IMR-90 (cell line): ENCODE results near the gene DEAF1. TPM values are rescaled to one million over a fixed set of nuclear protein-coding genes. Genes with fewer than 3 reads are reported as not detected.
"Not testable (repeated sequence)": the region's sequence is repeated elsewhere in the genome, so short reads cannot be mapped to it uniquely, and the experiment has no call there.

Source experiments
- ATAC-seq: fragments of 200-7000 bp; cut with Tn5 transposase; 2 replicates; pipeline ENCODE4 v1.9.1; 2020; ENCODE audit warnings: low read depth, mild to moderate bottlenecking, moderate library complexity
- BruUV-seq: library from RNA; stranded (reverse); fragments of 400-500 nt; replicated peaks from 2 replicates; lab custom pipeline; 2021; lab: Mats Ljungman, UMichigan
- CTCF ChIA-PET: fragments of 300-600 bp; formaldehyde crosslinking; extraction: SDS; loops from one replicate; lab custom pipeline; 2021; ENCODE audit warnings: antibody characterized with exemption; lab: Yijun Ruan, JAX
- POLR2A ChIA-PET: fragments of 300-600 bp; sonication (Branson Sonifier 250); formaldehyde crosslinking; loops from one replicate; lab custom pipeline; 2022; ENCODE audit warnings: antibody characterized with exemption; ENCODE audit not compliant: unreplicated experiment; lab: Charles Lee
- DNase-seq: peaks from one replicate; pipeline ENCODE4 v3.0.0; 2013
- H2AFZ ChIP-seq: replicated peaks from 2 replicates; pipeline ENCODE3; 2013; ENCODE audit warnings: low read length, mild to moderate bottlenecking; ENCODE audit not compliant: poor library complexity
- H2AK5ac ChIP-seq: 2 replicates; pipeline ENCODE4 v1.6.1; 2013; ENCODE audit warnings: low read depth, low read length, inconsistent platforms
- H2AK9ac ChIP-seq: replicated peaks from 2 replicates; pipeline ENCODE3; 2013; ENCODE audit warnings: mild to moderate bottlenecking, low read depth, low read length, moderate library complexity; ENCODE audit not compliant: poor library complexity
- H2BK120ac ChIP-seq: 2 replicates; pipeline ENCODE4 v1.6.1; 2013; ENCODE audit warnings: low read depth, low read length, inconsistent platforms
- H2BK15ac ChIP-seq: 3 replicates; pipeline ENCODE4 v1.6.1; 2013; ENCODE audit warnings: low read depth, low read length, inconsistent platforms
- H2BK20ac ChIP-seq: 2 replicates; pipeline ENCODE4 v1.6.1; 2013; ENCODE audit warnings: low read depth, mild to moderate bottlenecking, inconsistent platforms, low read length, moderate library complexity
- H2BK5ac ChIP-seq: 2 replicates; pipeline ENCODE4 v1.6.1; 2013; ENCODE audit warnings: mild to moderate bottlenecking, low read depth, low read length, inconsistent platforms; ENCODE audit not compliant: poor library complexity, severe bottlenecking
- H3K14ac ChIP-seq: replicated peaks from 2 replicates; pipeline ENCODE4 v1.6.1; 2013; ENCODE audit warnings: low read depth, low read length, inconsistent platforms
- H3K18ac ChIP-seq: 2 replicates; pipeline ENCODE4 v1.6.1; 2013; ENCODE audit warnings: low read depth, low read length, control low read depth
- H3K23ac ChIP-seq: 2 replicates; pipeline ENCODE4 v1.6.1; 2013; ENCODE audit warnings: low read depth, low read length, inconsistent platforms
- H3K27ac ChIP-seq: 2 replicates; pipeline ENCODE4 v1.5.1; 2013; ENCODE audit warnings: mild to moderate bottlenecking, control low read depth, low read length; ENCODE audit not compliant: insufficient read depth
- H3K27me3 ChIP-seq: 2 replicates; pipeline ENCODE4 v1.6.1; 2013; ENCODE audit warnings: low read length; ENCODE audit not compliant: control insufficient read depth, insufficient read depth
- H3K36me3 ChIP-seq: 2 replicates; pipeline ENCODE4 v1.6.1; 2013; ENCODE audit warnings: low read length, mixed read lengths; ENCODE audit not compliant: control insufficient read depth, insufficient read depth
- H3K4ac ChIP-seq: 2 replicates; pipeline ENCODE4 v1.6.1; 2013; ENCODE audit warnings: low read depth, low read length, inconsistent platforms
- H3K4me1 ChIP-seq: 2 replicates; pipeline ENCODE4 v1.6.1; 2013; ENCODE audit warnings: low read length, mixed read lengths; ENCODE audit not compliant: control insufficient read depth, insufficient read depth
- H3K4me2 ChIP-seq: 2 replicates; pipeline ENCODE4 v1.6.1; 2013; ENCODE audit warnings: low read depth, mild to moderate bottlenecking, control low read depth, low read length, moderate library complexity
- H3K4me3 ChIP-seq: 2 replicates; pipeline ENCODE4 v1.5.1; 2013; ENCODE audit warnings: low read depth, mild to moderate bottlenecking, control low read depth, low read length, moderate library complexity; ENCODE audit not compliant: insufficient read depth
- H3K56ac ChIP-seq: 2 replicates; pipeline ENCODE4 v1.6.1; 2013; ENCODE audit warnings: low read length, inconsistent platforms; ENCODE audit not compliant: insufficient read depth; ENCODE audit errors: extremely low read depth
- H3K79me1 ChIP-seq, 2 experiments: 2 replicates each; pipeline ENCODE4 v1.6.1; 2013; ENCODE audit warnings: low read length in 2 of 2, inconsistent platforms in 1 of 2, low read depth in 1 of 2
- H3K9ac ChIP-seq: 2 replicates; pipeline ENCODE4 v1.6.1; 2013; ENCODE audit warnings: low read depth, low read length, control low read depth
- H3K9me1 ChIP-seq: 2 replicates; pipeline ENCODE4 v1.6.1; 2013; ENCODE audit warnings: low read length, inconsistent platforms; ENCODE audit not compliant: insufficient read depth
- H3K9me3 ChIP-seq: 2 replicates; pipeline ENCODE4 v1.6.1; 2013; ENCODE audit warnings: low read length; ENCODE audit not compliant: control insufficient read depth, insufficient read depth
- H4K20me1 ChIP-seq: 2 replicates; pipeline ENCODE4 v1.6.1; 2013; ENCODE audit warnings: low read length, inconsistent platforms; ENCODE audit not compliant: insufficient read depth
- H4K5ac ChIP-seq: 2 replicates; pipeline ENCODE4 v1.6.1; 2013; ENCODE audit warnings: mild to moderate bottlenecking, low read depth, low read length, control low read depth
- H4K8ac ChIP-seq, 2 experiments: 2 replicates each; pipeline ENCODE4 v1.6.1; 2013; ENCODE audit warnings: low read depth in 2 of 2, low read length in 2 of 2, control low read depth in 1 of 2, inconsistent platforms in 1 of 2
- H4K91ac ChIP-seq: 2 replicates; pipeline ENCODE4 v1.6.1; 2013; ENCODE audit warnings: low read depth, low read length, inconsistent platforms; ENCODE audit not compliant: insufficient read depth
- SMC3 ChIP-seq: fragments of 150-350 bp; IDR thresholded peaks from 2 replicates; pipeline ENCODE4 v1.6.1; 2016; ENCODE audit warnings: low read depth, mild to moderate bottlenecking, antibody characterized with exemption, low read length, moderate library complexity
- WGBS, 2 experiments: methylation state at CpG; one replicate each; pipeline versions ENCODE4 v1.1.5 to v1.1.7; 2013; ENCODE audit warnings: missing lambda C conversion rate in 2 of 2; ENCODE audit not compliant: insufficient read length in 1 of 2; ENCODE audit errors: extremely low coverage in 2 of 2; 5-methylcytosine and 5-hydroxymethylcytosine counted together
- dilution Hi-C: fragments of 300-500 bp; cut with HindIII; formaldehyde crosslinking; loops from one replicate; pipeline ENCODE4 v1.14.3; 2018; ENCODE audit warnings: low sequenced_read_pairs; ENCODE audit not compliant: unreplicated experiment
- in situ Hi-C: fragments of 300-500 bp; cut with MboI; formaldehyde crosslinking; loops from 3 replicates; pipeline ENCODE4 v1.14.3; 2019; ENCODE audit warnings: low sequenced_read_pairs, inconsistent platforms, mixed read lengths
- intact Hi-C: fragments of 100-400 bp; cut with micrococcal nuclease; formaldehyde crosslinking; loops from 2 replicates; pipeline ENCODE4 v1.10.0; 2022
- polyA plus RNA-seq, 3 experiments: library from polyadenylated mRNA; depleted of rRNA; stranded (reverse); fragments of >200 nt; gene quantifications; 2 replicates each; pipeline ENCODE4 v1.2.3, GENCODE V29; 2012; ENCODE audit warnings: low replicate concordance in 1 of 3
- total RNA-seq: library from RNA; depleted of rRNA; stranded (reverse); fragments of >200 nt; gene quantifications from 2 replicates; pipeline ENCODE4 v1.2.3, GENCODE V29; 2012
- TF ChIP-seq, protein P1 (sequence below): conservative IDR thresholded peaks from 2 replicates; pipeline ENCODE4 v1.5.1; 2012; ENCODE audit warnings: mild to moderate bottlenecking, low read depth, low read length, improper control_type of control experiment

DEAF1 gene
- total and polyA plus RNA-seq, 2 of the 4 experiments (the other 2 are of a cell fraction) = 22.9 to 31.6 TPM

- Histone ChIP-seq H3K14ac (no peak overlapping the region), H3K4me2 (no peak overlapping the region), H3K27ac (no peak overlapping the region), H2BK20ac (no peak overlapping the region), H4K91ac (no peak overlapping the region), H3K36me3 (peaks cover 33% of the 10 kb centered on the region), H3K56ac (no peak overlapping the region), H4K5ac (no peak overlapping the region), H2BK15ac (no peak overlapping the region), H3K18ac (no peak overlapping the region), H3K79me1 (peaks cover 17 to 57% of the 10 kb centered on the region in 2 experiments), H2BK5ac (no peak overlapping the region), H3K9me1 (peaks cover 19% of the 10 kb centered on the region), H3K4me3 (no peak overlapping the region), H2BK120ac (no peak overlapping the region), H3K9ac (no peak overlapping the region), H4K20me1 (peaks cover 27% of the 10 kb centered on the region), H2AK9ac (no peak overlapping the region), H3K4ac (no peak overlapping the region), H3K27me3 (no peaks in the 10 kb centered on the region), H4K8ac (no peak overlapping the region), H2AK5ac (no peak overlapping the region), H3K23ac (no peak overlapping the region), H3K9me3 (no peaks in the 10 kb centered on the region), H3K4me1 (peaks cover 12% of the 10 kb centered on the region), H2AFZ (no peak overlapping the region)
- in situ Hi-C loops = no loop called here
- no peak for TF ChIP-seq SMC3
- TF ChIP-seq, protein P1, sequence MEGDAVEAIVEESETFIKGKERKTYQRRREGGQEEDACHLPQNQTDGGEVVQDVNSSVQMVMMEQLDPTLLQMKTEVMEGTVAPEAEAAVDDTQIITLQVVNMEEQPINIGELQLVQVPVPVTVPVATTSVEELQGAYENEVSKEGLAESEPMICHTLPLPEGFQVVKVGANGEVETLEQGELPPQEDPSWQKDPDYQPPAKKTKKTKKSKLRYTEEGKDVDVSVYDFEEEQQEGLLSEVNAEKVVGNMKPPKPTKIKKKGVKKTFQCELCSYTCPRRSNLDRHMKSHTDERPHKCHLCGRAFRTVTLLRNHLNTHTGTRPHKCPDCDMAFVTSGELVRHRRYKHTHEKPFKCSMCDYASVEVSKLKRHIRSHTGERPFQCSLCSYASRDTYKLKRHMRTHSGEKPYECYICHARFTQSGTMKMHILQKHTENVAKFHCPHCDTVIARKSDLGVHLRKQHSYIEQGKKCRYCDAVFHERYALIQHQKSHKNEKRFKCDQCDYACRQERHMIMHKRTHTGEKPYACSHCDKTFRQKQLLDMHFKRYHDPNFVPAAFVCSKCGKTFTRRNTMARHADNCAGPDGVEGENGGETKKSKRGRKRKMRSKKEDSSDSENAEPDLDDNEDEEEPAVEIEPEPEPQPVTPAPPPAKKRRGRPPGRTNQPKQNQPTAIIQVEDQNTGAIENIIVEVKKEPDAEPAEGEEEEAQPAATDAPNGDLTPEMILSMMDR = no peak
- no peak for ATAC-seq
- no TSS peak for BruUV-seq
- ChIA-PET CTCF (no interaction called here), POLR2A (no interaction called here)
- dilution Hi-C loops = no loop called here
- 84% methylated on average over 13 of the region's 27 CpGs; no CpG with 5 or more reads in 1 of the 2 experiments for WGBS, 2 experiments
- no peak for DNase-seq
- intact Hi-C loops = no loop called here
Observed at GRCh38 chr11:690738-691633, 4.0 kb downstream of the DEAF1 start.

DNA sequence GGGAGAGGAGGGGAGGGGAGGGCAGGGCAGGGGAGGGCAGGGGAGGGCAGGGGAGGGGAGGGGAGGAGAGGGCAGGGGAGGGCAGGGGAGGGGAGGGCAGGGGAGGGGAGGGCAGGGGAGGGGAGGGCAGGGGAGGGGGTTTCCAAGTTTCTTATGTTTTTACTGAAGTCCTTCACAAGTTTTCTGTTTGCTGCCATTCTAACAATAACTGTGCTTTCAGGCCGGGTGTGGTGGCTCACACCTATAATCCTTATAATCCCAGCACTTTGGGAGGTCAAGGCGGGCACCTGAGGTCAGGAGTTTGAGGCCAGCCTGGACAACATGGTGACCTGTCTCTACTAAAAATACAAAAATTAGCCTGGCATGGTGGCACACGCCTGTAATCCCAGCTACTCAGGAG, 4.8 kb downstream of the DEAF1 start:
- POLR2A ChIA-PET, H3K9me3 ChIP-seq, BruUV-seq, H2AK5ac ChIP-seq, H3K56ac ChIP-seq, CTCF ChIA-PET, H3K27me3 ChIP-seq, H3K4me2 ChIP-seq, H3K4me3 ChIP-seq, ATAC-seq, H2BK15ac ChIP-seq, H2AFZ ChIP-seq, H3K23ac ChIP-seq, H2BK120ac ChIP-seq, dilution Hi-C loops, H4K8ac ChIP-seq, DNase-seq, in situ Hi-C loops, H3K4ac ChIP-seq, H2BK5ac ChIP-seq, H3K9ac ChIP-seq, H4K5ac ChIP-seq, H2BK20ac ChIP-seq, H4K91ac ChIP-seq, H3K27ac ChIP-seq, intact Hi-C loops, H3K14ac ChIP-seq, H3K18ac ChIP-seq, H2AK9ac ChIP-seq: not testable (repeated sequence)
- Histone ChIP-seq H3K36me3 (peaks cover 35% of the 10 kb centered on the region), H3K79me1 (peaks cover 17 to 57% of the 10 kb centered on the region in 2 experiments), H4K20me1 (peaks cover 27% of the 10 kb centered on the region), H3K4me1 (peaks cover 12% of the 10 kb centered on the region), H3K9me1 (peaks cover 19% of the 10 kb centered on the region)
- 92% methylated on average over 2 of the region's 3 CpGs; no CpG with 5 or more reads in 1 of the 2 experiments for WGBS, 2 experiments
